PFSK-1 (cell line): ENCODE results near the gene TYRO3.

Source experiments
- FOXP2 ChIP-seq: optimal IDR thresholded peaks from 2 replicates; pipeline ENCODE3; 2011; ENCODE audit warnings: borderline replicate concordance, control low read depth, inconsistent platforms; ENCODE audit not compliant: insufficient read depth; ENCODE audit errors: extremely low read length, extremely low read depth
- POLR2AphosphoS5 ChIP-seq: IDR thresholded peaks from 2 replicates; pipeline ENCODE4 v1.6.1; 2012; ENCODE audit warnings: low read depth, mild to moderate bottlenecking, control low read depth, low read length, moderate library complexity
- REST ChIP-seq, 2 experiments: IDR thresholded peaks; 2 replicates each; pipeline versions ENCODE4 v1.6.1 to v1.8.0; 2011 to 2012; ENCODE audit warnings: low read depth in 2 of 2, low read length in 2 of 2, control low read depth in 1 of 2, inconsistent platforms in 1 of 2, mild to moderate bottlenecking in 1 of 2, moderate library complexity in 1 of 2; ENCODE audit not compliant: insufficient read depth in 1 of 2
- SIN3A ChIP-seq: IDR thresholded peaks from 2 replicates; pipeline ENCODE4 v1.6.1; 2012; ENCODE audit warnings: mild to moderate bottlenecking, low read length, moderate library complexity, borderline replicate concordance; ENCODE audit not compliant: insufficient read depth
- TAF1 ChIP-seq: IDR thresholded peaks from 2 replicates; pipeline ENCODE4 v1.6.1; 2012; ENCODE audit warnings: low read length, control low read depth, borderline replicate concordance; ENCODE audit not compliant: insufficient read depth

The TYRO3 gene

GRCh38 chr15:41603941-41604911, 45.2 kb downstream of the TYRO3 start:
- TF ChIP-seq POLR2AphosphoS5 (no peak), FOXP2 (peak; percentile 30), SIN3A (no peak), TAF1 (no peak), REST (IDR thresholded peaks at IDR 0.05; ENCODE audit: insufficient read depth in 1 of 2, low read depth in 2 of 2, low read length in 2 of 2) (no peak)

GRCh38 chr15:41605566-41605965, 46.6 kb downstream of the TYRO3 start:
- TF ChIP-seq POLR2AphosphoS5 (no peak), REST (IDR thresholded peaks at IDR 0.05; ENCODE audit: insufficient read depth in 1 of 2, low read depth in 2 of 2, low read length in 2 of 2) (no peak), TAF1 (no peak), FOXP2 (no peak), SIN3A (no peak)

- no peak for TF ChIP-seq SIN3A
- no peak for TF ChIP-seq REST (IDR thresholded peaks at IDR 0.05; ENCODE audit: insufficient read depth in 1 of 2, low read depth in 2 of 2, low read length in 2 of 2)
- TF ChIP-seq FOXP2: no peak
- no peak for TF ChIP-seq TAF1
- no peak for TF ChIP-seq POLR2AphosphoS5
Measured at GRCh38 chr15:41606997-41607396, 48.0 kb downstream of the TYRO3 start.

- TF ChIP-seq FOXP2 (no peak), REST (IDR thresholded peaks at IDR 0.05; ENCODE audit: insufficient read depth in 1 of 2, low read depth in 2 of 2, low read length in 2 of 2) (no peak), POLR2AphosphoS5 (no peak), SIN3A (no peak), TAF1 (no peak)
Measured at GRCh38 chr15:41609123-41609522, 50.1 kb downstream of the TYRO3 start.
